HL-60/S4 treated with retinoic acid at 250 ng/mL for 4 days and 3 days (cell line): Measurements from ENCODE around the gene CD19.
"Not testable (repeated sequence)": the region's sequence is repeated elsewhere in the genome, so short reads cannot be mapped to it uniquely, and the experiment has no call there.

ENCODE experiments used
- in situ Hi-C: fragments of 300-500 bp; cut with MboI; formaldehyde crosslinking; loops from 2 replicates; pipeline ENCODE4 v1.7.0; 2022; ENCODE audit warnings: low sequenced_read_pairs

The CD19 gene

GRCh38 chr16:28980330-28980729 lies 48.6 kb downstream of the CD19 start:
- in situ Hi-C loops: not testable (repeated sequence)

- in situ Hi-C loops: no loop called here
These were observed 49.2 kb downstream of the CD19 start for GRCh38 chr16:28980929-28981328.

- in situ Hi-C loops: no loop called here
These were observed 49.7 kb downstream of the CD19 start for GRCh38 chr16:28981517-28981916.

- in situ Hi-C loops: no loop called here
These were observed 50.6 kb downstream of the CD19 start for GRCh38 chr16:28982418-28982817.

GRCh38 chr16:28982949-28983348 lies 51.2 kb downstream of the CD19 start:
- in situ Hi-C loops: no loop called here

- in situ Hi-C loops: no loop called here
These were observed 51.9 kb downstream of the CD19 start for GRCh38 chr16:28983644-28984043.

GRCh38 chr16:28984091-28984490 lies 52.3 kb downstream of the CD19 start:
- in situ Hi-C loops: no loop called here

- in situ Hi-C loops: no loop called here
These were observed 52.9 kb downstream of the CD19 start, which contains the start of gene LAT for GRCh38 chr16:28984619-28985135. Gene LAT, plus strand, starts transcription at chr16:28985052. Its CDS starts 366 bp downstream, at chr16:28985418.

- in situ Hi-C loops: no loop called here
These were observed 53.7 kb downstream of the CD19 start for GRCh38 chr16:28985211-28986041.

GRCh38 chr16:28986046-28986445 lies 54.3 kb downstream of the CD19 start:
- in situ Hi-C loops: no loop called here

- in situ Hi-C loops: no loop called here
These were observed 54.7 kb downstream of the CD19 start for GRCh38 chr16:28986492-28986891.

- in situ Hi-C loops: no loop called here
These were observed 55.5 kb downstream of the CD19 start for GRCh38 chr16:28987170-28987853.
